ENCODE data around the gene COA4.

Gene COA4

GRCh38 chr11:73875380-73875779, 1.3 kb downstream of the COA4 start:
- H3K9ac ChIP-seq (ENCODE audit: low read length) = peak overlapping the region; percentile 94
- no peak for TF ChIP-seq EZH2phosphoT487 (IDR thresholded peaks at IDR 0.05; ENCODE audit: low read depth)
- no peak for TF ChIP-seq CTCF (IDR thresholded peaks at IDR 0.05; ENCODE audit: low read depth, low read length)
- H3K36me3 ChIP-seq (replicated peaks; ENCODE audit: low read depth, low read length) = peaks cover 32% of the 10 kb centered on the region
- no peak overlapping the region for H2AFZ ChIP-seq (ENCODE audit: low read depth, low read length)
- peak overlapping the region; percentile 92 for H3K4me3 ChIP-seq (ENCODE audit: low read length)
- H3K27me3 ChIP-seq (ENCODE audit: low read depth, low read length) = no peaks in the 10 kb centered on the region
- H3K27ac ChIP-seq (ENCODE audit: low read length) = no peak overlapping the region
- H3K4me1 ChIP-seq (ENCODE audit: low read length) = peaks cover 10% of the 10 kb centered on the region
- no peaks in the 10 kb centered on the region for H3K9me3 ChIP-seq (ENCODE audit: insufficient read depth, low read length)
- H3K79me2 ChIP-seq (ENCODE audit: low read length) = peaks cover 48% of the 10 kb centered on the region
- H4K20me1 ChIP-seq (ENCODE audit: insufficient read depth, low read length) = no peaks in the 10 kb centered on the region
- peak overlapping the region; percentile 98 for H3K4me2 ChIP-seq (ENCODE audit: low read length)

- peaks cover 41% of the 10 kb centered on the region for H3K36me3 ChIP-seq (replicated peaks; ENCODE audit: low read depth, low read length)
- no peak overlapping the region for H2AFZ ChIP-seq (ENCODE audit: low read depth, low read length)
- H3K9ac ChIP-seq (ENCODE audit: low read length) = no peak overlapping the region
- TF ChIP-seq CTCF (IDR thresholded peaks at IDR 0.05; ENCODE audit: low read depth, low read length) = no peak
- TF ChIP-seq EZH2phosphoT487 (IDR thresholded peaks at IDR 0.05; ENCODE audit: low read depth) = no peak
- H3K4me1 ChIP-seq (ENCODE audit: low read length) = peaks cover 10% of the 10 kb centered on the region
- H3K4me3 ChIP-seq (ENCODE audit: low read length) = no peak overlapping the region
- no peak overlapping the region for H3K27ac ChIP-seq (ENCODE audit: low read length)
- H3K79me2 ChIP-seq (ENCODE audit: low read length) = peaks cover 48% of the 10 kb centered on the region
- no peaks in the 10 kb centered on the region for H3K27me3 ChIP-seq (ENCODE audit: low read depth, low read length)
- H3K9me3 ChIP-seq (ENCODE audit: insufficient read depth, low read length) = no peaks in the 10 kb centered on the region
- no peak overlapping the region for H3K4me2 ChIP-seq (ENCODE audit: low read length)
- no peaks in the 10 kb centered on the region for H4K20me1 ChIP-seq (ENCODE audit: insufficient read depth, low read length)
Observed at GRCh38 chr11:73872749-73873357, 3.8 kb downstream of the COA4 start.

GRCh38 chr11:73870261-73870660, 6.4 kb downstream of the COA4 start:
- H3K4me1 ChIP-seq (ENCODE audit: low read length) = peaks cover 4% of the 10 kb centered on the region
- TF ChIP-seq CTCF (IDR thresholded peaks at IDR 0.05; ENCODE audit: low read depth, low read length) (no peak), EZH2phosphoT487 (IDR thresholded peaks at IDR 0.05; ENCODE audit: low read depth) (no peak)
- H3K4me3 ChIP-seq (ENCODE audit: low read length) = no peak overlapping the region
- no peaks in the 10 kb centered on the region for H3K27me3 ChIP-seq (ENCODE audit: low read depth, low read length)
- H3K36me3 ChIP-seq (replicated peaks; ENCODE audit: low read depth, low read length) = peaks cover 37% of the 10 kb centered on the region
- peaks cover 24% of the 10 kb centered on the region for H3K79me2 ChIP-seq (ENCODE audit: low read length)
- H2AFZ ChIP-seq (ENCODE audit: low read depth, low read length) = no peak overlapping the region
- H3K27ac ChIP-seq (ENCODE audit: low read length) = no peak overlapping the region
- H4K20me1 ChIP-seq (ENCODE audit: insufficient read depth, low read length) = no peaks in the 10 kb centered on the region
- no peak overlapping the region for H3K4me2 ChIP-seq (ENCODE audit: low read length)
- H3K9me3 ChIP-seq (ENCODE audit: insufficient read depth, low read length) = no peaks in the 10 kb centered on the region
- no peak overlapping the region for H3K9ac ChIP-seq (ENCODE audit: low read length)

- H3K4me1 ChIP-seq (ENCODE audit: low read length) = no peaks in the 10 kb centered on the region
- no peak overlapping the region for H3K9ac ChIP-seq (ENCODE audit: low read length)
- H4K20me1 ChIP-seq (ENCODE audit: insufficient read depth, low read length) = no peaks in the 10 kb centered on the region
- no peak overlapping the region for H3K27ac ChIP-seq (ENCODE audit: low read length)
- no peaks in the 10 kb centered on the region for H3K27me3 ChIP-seq (ENCODE audit: low read depth, low read length)
- H2AFZ ChIP-seq (ENCODE audit: low read depth, low read length) = no peak overlapping the region
- TF ChIP-seq CTCF (IDR thresholded peaks at IDR 0.05; ENCODE audit: low read depth, low read length) (no peak), EZH2phosphoT487 (IDR thresholded peaks at IDR 0.05; ENCODE audit: low read depth) (no peak)
- H3K4me2 ChIP-seq (ENCODE audit: low read length) = no peak overlapping the region
- no peaks in the 10 kb centered on the region for H3K9me3 ChIP-seq (ENCODE audit: insufficient read depth, low read length)
- peaks cover 35% of the 10 kb centered on the region for H3K36me3 ChIP-seq (replicated peaks; ENCODE audit: low read depth, low read length)
- H3K4me3 ChIP-seq (ENCODE audit: low read length) = no peak overlapping the region
- peaks cover 15% of the 10 kb centered on the region for H3K79me2 ChIP-seq (ENCODE audit: low read length)
Observed at GRCh38 chr11:73869332-73869949, 7.2 kb downstream of the COA4 start.

Data from OCI-LY3 (cell line).